ENCODE measurements around the gene NBPF6.

DNA sequence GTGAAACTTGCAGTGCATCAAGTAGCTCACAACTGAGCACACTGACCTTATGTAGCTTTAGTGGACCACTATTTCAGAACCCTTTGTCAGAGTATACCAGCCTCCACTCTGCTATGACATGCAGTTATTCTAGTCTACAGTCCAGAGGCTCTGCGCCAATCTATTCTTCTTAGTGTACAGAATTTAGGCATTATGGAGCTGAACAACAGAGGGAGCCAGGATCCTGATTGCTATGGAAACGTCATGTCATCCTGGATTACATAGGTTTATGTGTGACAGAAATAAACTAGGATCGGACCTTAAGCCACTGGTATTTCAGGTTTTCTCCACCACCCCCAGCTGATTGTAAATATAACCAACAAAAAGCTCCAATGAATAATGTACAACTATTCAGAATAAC lies 61.6 kb downstream of the NBPF6 start:
- TF ChIP-seq, protein P1, sequence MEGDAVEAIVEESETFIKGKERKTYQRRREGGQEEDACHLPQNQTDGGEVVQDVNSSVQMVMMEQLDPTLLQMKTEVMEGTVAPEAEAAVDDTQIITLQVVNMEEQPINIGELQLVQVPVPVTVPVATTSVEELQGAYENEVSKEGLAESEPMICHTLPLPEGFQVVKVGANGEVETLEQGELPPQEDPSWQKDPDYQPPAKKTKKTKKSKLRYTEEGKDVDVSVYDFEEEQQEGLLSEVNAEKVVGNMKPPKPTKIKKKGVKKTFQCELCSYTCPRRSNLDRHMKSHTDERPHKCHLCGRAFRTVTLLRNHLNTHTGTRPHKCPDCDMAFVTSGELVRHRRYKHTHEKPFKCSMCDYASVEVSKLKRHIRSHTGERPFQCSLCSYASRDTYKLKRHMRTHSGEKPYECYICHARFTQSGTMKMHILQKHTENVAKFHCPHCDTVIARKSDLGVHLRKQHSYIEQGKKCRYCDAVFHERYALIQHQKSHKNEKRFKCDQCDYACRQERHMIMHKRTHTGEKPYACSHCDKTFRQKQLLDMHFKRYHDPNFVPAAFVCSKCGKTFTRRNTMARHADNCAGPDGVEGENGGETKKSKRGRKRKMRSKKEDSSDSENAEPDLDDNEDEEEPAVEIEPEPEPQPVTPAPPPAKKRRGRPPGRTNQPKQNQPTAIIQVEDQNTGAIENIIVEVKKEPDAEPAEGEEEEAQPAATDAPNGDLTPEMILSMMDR (IDR thresholded peaks at IDR 0.05), result no peak
- TF ChIP-seq EZH2 (IDR thresholded peaks at IDR 0.05; ENCODE audit: borderline replicate concordance, insufficient read depth, low read depth, low read length, poor library complexity, severe bottlenecking), result no peak
